H1 (cell line): ENCODE data around the gene OTOP3. TPM values are rescaled to one million over a fixed set of nuclear protein-coding genes. Genes with fewer than 3 reads are reported as not detected.

Experiments used
- KDM1A ChIP-seq: fragments of 200-600, 300-600 bp; sonication (generic); IDR thresholded peaks from 2 replicates; pipeline ENCODE4 v1.7.1; 2016; ENCODE audit warnings: mild to moderate bottlenecking, low read length, borderline replicate concordance
- POLR2A ChIP-seq, 2 experiments: IDR thresholded peaks; 1 replicate in 1 of 2; 2 replicates in 1 of 2; pipeline ENCODE4 v1.6.1; 2011; ENCODE audit warnings: low read depth in 2 of 2, low read length in 2 of 2, mild to moderate bottlenecking in 2 of 2; ENCODE audit errors: control extremely low read depth in 1 of 2
- polyA plus RNA-seq, 7 experiments: library from polyadenylated mRNA; depleted of rRNA in 3 of 7; stranded (reverse) in 5 of 7; unstranded in 2 of 7; fragments of >200 nt in 5 of 7; fragments of 200-250 nt in 2 of 7; gene quantifications; 1 replicate in 5 of 7; 2 replicates in 1 of 7; 4 replicates in 1 of 7; pipeline versions ENCODE4 v1.2.1 to v1.2.3, GENCODE V29; 2011 to 2013; ENCODE audit warnings: missing spikeins in 2 of 7, mixed read lengths in 2 of 7
- total RNA-seq: library from RNA; stranded (reverse); fragmentation: NEBNext Ultra II Directional; extraction: Animal tissue kit (Norgen Biotek cat#: 25700); gene quantifications from 2 replicates; pipeline ENCODE4 v1.2.1, GENCODE V29; 2021

OTOP3 gene
- total and polyA plus RNA-seq, 2 of the 8 experiments (the other 6 are each of a cell fraction or from before 2014, with no cell fraction given) = 0.05 TPM; not detected in 1

DNA sequence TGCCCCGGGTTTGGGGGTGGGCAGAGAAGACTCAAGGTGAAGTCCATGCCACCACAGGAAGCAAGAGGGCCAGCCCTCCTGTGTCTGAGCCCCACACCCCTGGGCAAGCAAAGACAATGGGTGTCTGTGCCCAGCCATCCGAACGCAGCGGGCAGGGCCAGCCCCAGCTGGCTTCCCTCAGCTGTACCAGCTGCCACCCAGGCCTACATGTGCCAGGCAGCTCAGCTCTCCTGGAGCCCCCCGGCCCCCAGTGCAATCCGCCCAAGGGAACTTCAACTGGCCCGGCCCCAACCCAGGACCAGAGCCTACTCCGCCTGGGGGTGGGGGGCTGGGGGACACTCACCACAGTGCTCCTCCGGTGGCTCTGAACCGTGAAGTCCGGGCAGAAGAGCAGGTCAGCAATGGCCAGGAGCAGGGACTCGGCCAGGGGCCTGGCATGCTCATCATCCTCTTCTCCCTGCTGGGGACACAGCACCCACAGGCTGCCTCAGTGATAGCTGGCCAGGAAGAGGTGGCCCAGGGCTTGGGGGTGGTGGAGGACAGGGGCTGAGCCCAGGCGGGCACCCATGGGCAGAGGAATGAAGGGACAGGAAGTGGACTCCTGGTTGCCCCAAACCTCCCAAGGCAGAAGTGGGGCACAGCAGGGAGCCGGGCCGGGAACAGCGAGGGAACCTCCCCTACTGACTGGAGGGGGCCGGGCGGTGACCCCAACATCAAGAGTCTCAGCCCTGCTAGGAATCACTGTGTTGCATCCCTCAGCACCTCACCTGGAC, 27.1 kb downstream of the OTOP3 start (continued):
- no peak for TF ChIP-seq KDM1A
- TF ChIP-seq POLR2A (IDR thresholded peaks at IDR 0.05; ENCODE audit: control extremely low read depth in 1 of 2, low read depth in 2 of 2, low read length in 2 of 2) = no peak
